COLO668 (cell line): ENCODE measurements around the gene TRMT112.

Experiments
- DNase-seq: peaks from one replicate; lab custom pipeline; 2025; ENCODE audit not compliant: unreplicated experiment; lab: John Stamatoyannopoulos, UW

The TRMT112 gene

GRCh38 chr11:64294774-64295173 is 22.6 kb downstream of the TRMT112 start:
- no peak for DNase-seq

GRCh38 chr11:64292460-64293254 is 24.7 kb downstream of the TRMT112 start:
- no peak for DNase-seq

- DNase-seq: no peak
These were observed 25.5 kb downstream of the TRMT112 start for GRCh38 chr11:64291752-64292459.

GRCh38 chr11:64291262-64291751 is 26.1 kb downstream of the TRMT112 start, which contains the start of gene KCNK4:
TSS of gene KCNK4 (plus strand) at chr11:64291302. CDS start at chr11:64293019, 1,717 bp downstream.
- no peak for DNase-seq

- no peak for DNase-seq
These were observed 26.8 kb downstream of the TRMT112 start for GRCh38 chr11:64290352-64291261.

- DNase-seq: no peak
These were observed 28.3 kb downstream of the TRMT112 start for GRCh38 chr11:64289002-64289564.

GRCh38 chr11:64288353-64288750 is 29.0 kb downstream of the TRMT112 start:
- DNase-seq: no peak

- DNase-seq: no peak
These were observed 29.5 kb downstream of the TRMT112 start for GRCh38 chr11:64287676-64288352.

GRCh38 chr11:64286801-64287159 is 30.6 kb downstream of the TRMT112 start:
- DNase-seq: no peak

GRCh38 chr11:64285885-64286800 is 31.2 kb downstream of the TRMT112 start:
- DNase-seq: peak; percentile 71

- peak; percentile 91 for DNase-seq
These were observed 32.1 kb downstream of the TRMT112 start, which contains the start of gene GPR137 for GRCh38 chr11:64284962-64285884. TSS of gene GPR137 (plus strand) at chr11:64285848. CDS start at chr11:64286525, 677 bp downstream.

- peak; percentile 94 for DNase-seq
These were observed 33.1 kb downstream of the TRMT112 start, which contains the start of gene BAD for GRCh38 chr11:64284048-64284961. TSS of gene BAD (minus strand) at chr11:64284665. CDS start at chr11:64284368, 297 bp downstream.

- no peak for DNase-seq
These were observed 34.3 kb downstream of the TRMT112 start for GRCh38 chr11:64283092-64283491.

- DNase-seq: no peak
These were observed 35.2 kb downstream of the TRMT112 start for GRCh38 chr11:64281957-64282770.

GRCh38 chr11:64278576-64279190 is 38.7 kb downstream of the TRMT112 start:
- DNase-seq: no peak
